Ascending aorta (tissue), 2 donors: ENCODE results near the gene ACTN1. TPM values are rescaled to one million over a fixed set of nuclear protein-coding genes. Genes with fewer than 3 reads are reported as not detected.

Experiments used
- DNase-seq, 2 donors: peaks; one replicate each; pipeline ENCODE4 v3.0.0-alpha.2; 2019; ENCODE audit warnings: low spot score in 2 of 2
- H3K27ac ChIP-seq, 2 donors: fragments of 200-600 bp; sonication (generic); one replicate each; pipeline ENCODE4 v1.5.1; 2016 to 2017; ENCODE audit warnings: mild to moderate bottlenecking in 1 of 2
- H3K27me3 ChIP-seq: fragments of 200-600 bp; sonication (generic); one replicate; pipeline ENCODE4 v1.5.1; 2017
- H3K36me3 ChIP-seq, 2 donors: fragments of 200-600 bp; sonication (generic); one replicate each; pipeline ENCODE4 v1.5.1; 2016
- H3K4me1 ChIP-seq, 2 donors: fragments of 200-600 bp; sonication (generic); one replicate each; pipeline ENCODE4 v1.5.1; 2016 to 2017; ENCODE audit warnings: mild to moderate bottlenecking in 1 of 2
- H3K4me3 ChIP-seq, 2 donors: fragments of 200-600 bp; sonication (generic); one replicate each; pipeline ENCODE4 v1.5.1; 2016 to 2017; ENCODE audit warnings: mild to moderate bottlenecking in 1 of 2
- H3K9me3 ChIP-seq, 2 donors: fragments of 200-600 bp; sonication (generic); one replicate each; pipeline ENCODE4 v1.5.1; 2016
- intact Hi-C: fragments of 100-400 bp; cut with DNase I; formaldehyde crosslinking; loops from one replicate; pipeline ENCODE4 v1.15.1; 2023
- total RNA-seq: library from RNA; depleted of rRNA; stranded (reverse); fragments of >200 nt; gene quantifications from one replicate; pipeline ENCODE4 v1.1.0, GENCODE V29; 2016
- TF ChIP-seq, protein P1 (sequence below), 3 experiments: fragments of 200-600 bp in 2 of 3; fragments of 450-650 bp in 1 of 3; sonication (generic) in 2 of 3; IDR thresholded peaks; one replicate each; pipeline ENCODE4 v1.5.1; 2016 to 2019; ENCODE audit warnings: antibody characterized with exemption in 3 of 3, mild to moderate bottlenecking in 1 of 3, moderate library complexity in 1 of 3

The ACTN1 gene
- total RNA-seq, 1 donor from 2014 or later, result 814 TPM

DNA sequence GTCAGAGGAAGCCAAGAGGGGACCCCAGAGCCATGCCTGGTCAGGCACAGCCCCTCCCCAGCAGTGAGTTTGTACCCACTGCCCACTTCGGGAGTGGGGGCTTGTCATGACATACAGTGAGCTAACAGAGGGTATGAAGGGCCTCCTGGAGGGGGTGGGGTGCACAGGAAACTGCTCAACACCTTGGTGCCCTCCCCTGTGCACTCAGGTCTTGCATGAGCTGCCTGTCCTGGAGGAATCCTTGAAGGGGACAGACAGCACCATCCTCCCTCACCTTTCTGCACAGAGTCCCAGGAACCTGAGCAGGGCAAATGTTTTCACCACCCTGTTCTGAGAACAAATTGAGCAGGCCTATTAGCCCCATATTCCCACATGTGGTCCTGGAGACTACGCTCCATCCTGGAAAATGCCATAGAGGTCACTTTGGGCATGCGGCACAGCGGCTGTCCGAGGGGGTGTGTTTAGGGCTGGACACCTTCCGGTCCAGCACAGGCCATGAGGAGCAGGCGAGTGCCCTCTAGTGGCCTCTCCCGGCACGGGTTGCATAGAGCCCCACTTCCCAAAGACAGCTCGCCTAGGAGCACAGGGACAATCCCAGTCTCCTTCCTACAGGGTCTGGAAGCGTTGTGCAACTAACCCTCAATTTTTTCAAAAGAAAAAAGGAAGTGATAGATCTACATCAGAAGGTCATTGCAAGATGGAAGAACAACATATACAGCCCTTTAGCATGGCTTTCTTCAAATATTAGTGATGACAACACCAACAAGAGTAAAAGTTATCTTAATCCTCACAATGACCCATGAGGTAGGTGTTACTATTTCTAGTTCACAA, 154.4 kb downstream of the ACTN1 start:
- peak in 1 of 2 donors; percentile 91 for DNase-seq
- Histone ChIP-seq H3K4me3 (no peak overlapping the region), H3K9me3 (no peaks in the 10 kb centered on the region), H3K27me3 (no peaks in the 10 kb centered on the region), H3K36me3 (no peaks in the 10 kb centered on the region), H3K4me1 (no peaks in the 10 kb centered on the region), H3K27ac (no peak overlapping the region)
- intact Hi-C loops, result no loop called here
- TF ChIP-seq, protein P1, sequence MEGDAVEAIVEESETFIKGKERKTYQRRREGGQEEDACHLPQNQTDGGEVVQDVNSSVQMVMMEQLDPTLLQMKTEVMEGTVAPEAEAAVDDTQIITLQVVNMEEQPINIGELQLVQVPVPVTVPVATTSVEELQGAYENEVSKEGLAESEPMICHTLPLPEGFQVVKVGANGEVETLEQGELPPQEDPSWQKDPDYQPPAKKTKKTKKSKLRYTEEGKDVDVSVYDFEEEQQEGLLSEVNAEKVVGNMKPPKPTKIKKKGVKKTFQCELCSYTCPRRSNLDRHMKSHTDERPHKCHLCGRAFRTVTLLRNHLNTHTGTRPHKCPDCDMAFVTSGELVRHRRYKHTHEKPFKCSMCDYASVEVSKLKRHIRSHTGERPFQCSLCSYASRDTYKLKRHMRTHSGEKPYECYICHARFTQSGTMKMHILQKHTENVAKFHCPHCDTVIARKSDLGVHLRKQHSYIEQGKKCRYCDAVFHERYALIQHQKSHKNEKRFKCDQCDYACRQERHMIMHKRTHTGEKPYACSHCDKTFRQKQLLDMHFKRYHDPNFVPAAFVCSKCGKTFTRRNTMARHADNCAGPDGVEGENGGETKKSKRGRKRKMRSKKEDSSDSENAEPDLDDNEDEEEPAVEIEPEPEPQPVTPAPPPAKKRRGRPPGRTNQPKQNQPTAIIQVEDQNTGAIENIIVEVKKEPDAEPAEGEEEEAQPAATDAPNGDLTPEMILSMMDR (IDR thresholded peaks at IDR 0.05), result peak; percentile 71 to 87 (median 82)

GRCh38 chr14:68824207-68824516, 154.9 kb downstream of the ACTN1 start:
- intact Hi-C loops, result no loop called here
- DNase-seq, result no peak
- H3K27me3 ChIP-seq, result no peaks in the 10 kb centered on the region
- TF ChIP-seq, protein P1 (IDR thresholded peaks at IDR 0.05), result no peak
- H3K4me1 ChIP-seq, result no peaks in the 10 kb centered on the region
- no peak overlapping the region for H3K27ac ChIP-seq
- H3K9me3 ChIP-seq, result no peaks in the 10 kb centered on the region
- H3K4me3 ChIP-seq, result no peak overlapping the region
- H3K36me3 ChIP-seq, result no peaks in the 10 kb centered on the region

Other genes with a start within 250 kb of the ACTN1 start
- 772 TPM for gene ZFP36L1, start 186.2 kb downstream of the ACTN1 start, total RNA-seq
- gene DCAF5, start 173.8 kb upstream of the ACTN1 start, total RNA-seq, result 67.8 TPM
- gene EXD2, start 212.2 kb upstream of the ACTN1 start, total RNA-seq, result 17.2 TPM